T-helper 1 cell (primary cell): ENCODE data around the gene APLP2.
A peak's percentile ranks its signal among the peaks of the same experiment; 100 is the strongest.
"Not testable (repeated sequence)": the region's sequence is repeated elsewhere in the genome, so short reads cannot be mapped to it uniquely, and the experiment has no call there.

Experiments
- DNase-seq, 5 donors: peaks; one replicate each; pipeline ENCODE4 v3.0.0-alpha.2; 2012 to 2020

The APLP2 gene

GRCh38 chr11:130061017-130061416 is 8.7 kb upstream of the APLP2 start:
- DNase-seq, result no peak

- no peak for DNase-seq
Observed at GRCh38 chr11:130062026-130062425, 7.7 kb upstream of the APLP2 start.

GRCh38 chr11:130063451-130063850 is 6.2 kb upstream of the APLP2 start:
- no peak for DNase-seq

- DNase-seq, result no peak
Observed at GRCh38 chr11:130064596-130064995, 5.1 kb upstream of the APLP2 start.

- DNase-seq, result no peak
Observed at GRCh38 chr11:130066338-130066737, 3.4 kb upstream of the APLP2 start.

GRCh38 chr11:130068546-130068985 is 1.1 kb upstream of the APLP2 start:
- DNase-seq, result no peak

GRCh38 chr11:130068986-130069658 is 572 bp upstream of the APLP2 start:
- DNase-seq, result peak in 3 of 5 donors; percentile 46 to 61 (median 55)

- peak; percentile 10 to 49 (median 39) for DNase-seq
Observed at GRCh38 chr11:130070109-130070845, 583 bp downstream of the APLP2 start.

- no peak for DNase-seq
Observed at GRCh38 chr11:130070846-130071200, 1.1 kb downstream of the APLP2 start.

GRCh38 chr11:130071211-130071712 is 1.6 kb downstream of the APLP2 start:
- no peak for DNase-seq

GRCh38 chr11:130074736-130075135 is 5.0 kb downstream of the APLP2 start:
- DNase-seq, result no peak

- no peak for DNase-seq
Observed at GRCh38 chr11:130076778-130077481, 7.2 kb downstream of the APLP2 start.

- no peak for DNase-seq
Observed at GRCh38 chr11:130077671-130078070, 8.0 kb downstream of the APLP2 start.

- no peak for DNase-seq
Observed at GRCh38 chr11:130078080-130078479, 8.4 kb downstream of the APLP2 start.

- DNase-seq, result no peak
Observed at GRCh38 chr11:130085671-130086290, 16.1 kb downstream of the APLP2 start.

- DNase-seq, result no peak
Observed at GRCh38 chr11:130086669-130087068, 17.0 kb downstream of the APLP2 start.

- no peak for DNase-seq
Observed at GRCh38 chr11:130087294-130087926, 17.7 kb downstream of the APLP2 start.

- DNase-seq, result no peak
Observed at GRCh38 chr11:130088217-130088616, 18.5 kb downstream of the APLP2 start.

GRCh38 chr11:130088919-130089673 is 19.4 kb downstream of the APLP2 start:
- no peak for DNase-seq

- no peak for DNase-seq
Observed at GRCh38 chr11:130089674-130090073, 20.0 kb downstream of the APLP2 start.

GRCh38 chr11:130090517-130090916 is 20.8 kb downstream of the APLP2 start:
- DNase-seq, result not testable (repeated sequence)

- DNase-seq, result not testable (repeated sequence)
Observed at GRCh38 chr11:130091169-130091568, 21.5 kb downstream of the APLP2 start.
